GM23338 (cell line): ENCODE results near the gene RMC1. TPM values are rescaled to one million over a fixed set of nuclear protein-coding genes. Genes with fewer than 3 reads are reported as not detected.

Experiments used
- ATAC-seq: fragments of 200-7000 bp; cut with Tn5 transposase; 3 replicates; pipeline ENCODE4 v1.9.1; 2020
- DNase-seq: peaks from one replicate; pipeline ENCODE4 v3.0.0-alpha.2; 2015; ENCODE audit warnings: low spot score
- H2AFZ ChIP-seq: fragments of 200-600 bp; sonication (generic); 2 replicates; pipeline ENCODE4 v1.8.0; 2016; ENCODE audit warnings: antibody characterized with exemption, mild to moderate bottlenecking, moderate library complexity
- H3F3A ChIP-seq: fragments of 200-600 bp; sonication (generic); replicated peaks from 2 replicates; pipeline ENCODE4 v1.8.0; 2017; ENCODE audit warnings: antibody characterized with exemption, mixed run types, low read depth
- H3K27ac ChIP-seq: fragments of 200-600 bp; sonication (generic); 2 replicates; pipeline ENCODE4 v1.6.1; 2016; ENCODE audit warnings: low read depth
- H3K27me3 ChIP-seq: fragments of 200-600 bp; sonication (generic); 2 replicates; pipeline ENCODE4 v1.8.0; 2016; ENCODE audit warnings: mild to moderate bottlenecking, mixed run types, moderate library complexity; ENCODE audit not compliant: insufficient read depth
- H3K36me3 ChIP-seq: fragments of 200-600 bp; sonication (generic); 2 replicates; pipeline ENCODE4 v1.8.0; 2016; ENCODE audit warnings: mild to moderate bottlenecking; ENCODE audit not compliant: insufficient read depth
- H3K4me1 ChIP-seq: fragments of 200-600 bp; sonication (generic); 2 replicates; pipeline ENCODE4 v1.8.0; 2016; ENCODE audit warnings: mild to moderate bottlenecking, moderate library complexity; ENCODE audit not compliant: insufficient read depth
- H3K4me2 ChIP-seq: fragments of 200-600 bp; sonication (generic); 2 replicates; pipeline ENCODE4 v1.7.1; 2017; ENCODE audit warnings: mixed run types
- H3K4me3 ChIP-seq: fragments of 200-600 bp; sonication (generic); 2 replicates; pipeline ENCODE4 v1.6.1; 2016; ENCODE audit warnings: mixed run types
- H3K79me2 ChIP-seq: fragments of 200-600 bp; sonication (generic); replicated peaks from 2 replicates; pipeline ENCODE4 v1.8.0; 2017; ENCODE audit warnings: mild to moderate bottlenecking; ENCODE audit not compliant: insufficient read depth
- H3K9me2 ChIP-seq: fragments of 200-600 bp; sonication (generic); 2 replicates; pipeline ENCODE4 v1.8.0; 2017; ENCODE audit not compliant: insufficient read depth
- H4K20me1 ChIP-seq: fragments of 200-600 bp; sonication (generic); replicated peaks from 2 replicates; pipeline ENCODE4 v1.8.0; 2017; ENCODE audit warnings: mild to moderate bottlenecking; ENCODE audit not compliant: insufficient read depth
- H3K27ac Mint-ChIP-seq: 2 replicates; pipeline ENCODE4 v1.8.0; 2020; ENCODE audit warnings: inconsistent platforms, mild to moderate bottlenecking, moderate library complexity, mixed read lengths
- H3K27me3 Mint-ChIP-seq: 3 replicates; pipeline ENCODE4 v1.8.0; 2022; ENCODE audit warnings: low read depth, mild to moderate bottlenecking, moderate library complexity, mixed read lengths, inconsistent platforms; ENCODE audit not compliant: insufficient read depth, poor library complexity
- H3K36me3 Mint-ChIP-seq: 3 replicates; pipeline ENCODE4 v1.8.0; 2021; ENCODE audit warnings: low read depth, mild to moderate bottlenecking, inconsistent platforms, moderate library complexity, mixed read lengths
- H3K4me1 Mint-ChIP-seq: 3 replicates; pipeline ENCODE4 v1.8.0; 2020; ENCODE audit warnings: mild to moderate bottlenecking, inconsistent platforms, mixed read lengths
- H3K4me3 Mint-ChIP-seq: 3 replicates; pipeline ENCODE4 v1.8.0; 2021; ENCODE audit warnings: moderate library complexity, mild to moderate bottlenecking, inconsistent platforms, mixed read lengths
- H3K9me3 Mint-ChIP-seq: 3 replicates; pipeline ENCODE4 v1.8.0; 2020; ENCODE audit warnings: moderate library complexity, mild to moderate bottlenecking, inconsistent platforms, mixed read lengths
- CREB1 ChIP-seq: fragments of 250-450 bp; sonication (Bioruptor Pico); IDR thresholded peaks from 2 replicates; pipeline ENCODE4 v1.5.0; 2020; ENCODE audit warnings: low read depth, mild to moderate bottlenecking, moderate library complexity
- ETS1 ChIP-seq: IDR thresholded peaks from 2 replicates; pipeline ENCODE4 v1.6.1; 2016; ENCODE audit warnings: antibody characterized with exemption
- EZH2 ChIP-seq: fragments of 200-600 bp; sonication (generic); IDR thresholded peaks from one replicate; pipeline ENCODE4 v1.8.0; 2017; ENCODE audit warnings: antibody characterized with exemption, mild to moderate bottlenecking, low read depth; ENCODE audit not compliant: unreplicated experiment
- EZH2phosphoT487 ChIP-seq: fragments of 200-600 bp; sonication (generic); IDR thresholded peaks from one replicate; pipeline ENCODE4 v1.8.1; 2018; ENCODE audit warnings: antibody characterized with exemption; ENCODE audit not compliant: unreplicated experiment
- JUNB ChIP-seq: IDR thresholded peaks from one replicate; pipeline ENCODE4 v1.6.1; 2016; ENCODE audit warnings: antibody characterized with exemption; ENCODE audit not compliant: unreplicated experiment
- NANOG ChIP-seq: IDR thresholded peaks from 2 replicates; pipeline ENCODE4 v1.6.1; 2016; ENCODE audit warnings: antibody characterized with exemption, borderline replicate concordance
- POLR2AphosphoS5 ChIP-seq: IDR thresholded peaks from 2 replicates; pipeline ENCODE4 v1.6.1; 2016; ENCODE audit warnings: antibody characterized with exemption, low read depth
- REST ChIP-seq: IDR thresholded peaks from one replicate; pipeline ENCODE4 v1.6.1; 2018; ENCODE audit warnings: antibody characterized with exemption; ENCODE audit not compliant: unreplicated experiment
- STAT1 ChIP-seq: IDR thresholded peaks from one replicate; pipeline ENCODE4 v1.6.1; 2016; ENCODE audit warnings: antibody characterized with exemption; ENCODE audit not compliant: unreplicated experiment
- ZNF114 ChIP-seq: fragments of 250-450 bp; sonication (Bioruptor Pico); IDR thresholded peaks from 2 replicates; pipeline ENCODE4 v1.5.0; 2020; ENCODE audit warnings: mild to moderate bottlenecking, moderate library complexity
- ZNF331 ChIP-seq: fragments of 250-450 bp; sonication (Bioruptor Pico); IDR thresholded peaks from 2 replicates; pipeline ENCODE4 v1.5.0; 2020; ENCODE audit warnings: low read depth, mild to moderate bottlenecking, moderate library complexity
- ZNF462 ChIP-seq: fragments of 250-450 bp; sonication (Bioruptor Pico); IDR thresholded peaks from 2 replicates; pipeline ENCODE4 v1.5.0; 2020; ENCODE audit warnings: mild to moderate bottlenecking, moderate library complexity
- polyA plus RNA-seq: library from polyadenylated mRNA; unstranded; fragments of >200 nt; fragmentation: Nextera tagmentation; extraction: Ambion mirVana; gene quantifications from 2 replicates; pipeline ENCODE4 v1.2.1, GENCODE V29; 2016
- total RNA-seq: library from RNA; depleted of rRNA; stranded (reverse); fragments of >200 nt; shearing (Covaris generic); gene quantifications from 2 replicates; pipeline ENCODE4 v1.2.3, GENCODE V29; 2014
- TF ChIP-seq, protein P1 (sequence below), 2 experiments: fragments of 200-600 bp in 1 of 2; sonication (generic) in 1 of 2; conservative IDR thresholded peaks; 2 replicates each; pipeline versions ENCODE4 v1.5.1 to v1.6.1; 2016 to 2017; ENCODE audit warnings: antibody characterized with exemption in 2 of 2, low read depth in 2 of 2, mild to moderate bottlenecking in 2 of 2, moderate library complexity in 1 of 2

Gene RMC1
- total and polyA plus RNA-seq, 2 experiments from 2014 or later = 18.9 to 24.6 TPM

DNA sequence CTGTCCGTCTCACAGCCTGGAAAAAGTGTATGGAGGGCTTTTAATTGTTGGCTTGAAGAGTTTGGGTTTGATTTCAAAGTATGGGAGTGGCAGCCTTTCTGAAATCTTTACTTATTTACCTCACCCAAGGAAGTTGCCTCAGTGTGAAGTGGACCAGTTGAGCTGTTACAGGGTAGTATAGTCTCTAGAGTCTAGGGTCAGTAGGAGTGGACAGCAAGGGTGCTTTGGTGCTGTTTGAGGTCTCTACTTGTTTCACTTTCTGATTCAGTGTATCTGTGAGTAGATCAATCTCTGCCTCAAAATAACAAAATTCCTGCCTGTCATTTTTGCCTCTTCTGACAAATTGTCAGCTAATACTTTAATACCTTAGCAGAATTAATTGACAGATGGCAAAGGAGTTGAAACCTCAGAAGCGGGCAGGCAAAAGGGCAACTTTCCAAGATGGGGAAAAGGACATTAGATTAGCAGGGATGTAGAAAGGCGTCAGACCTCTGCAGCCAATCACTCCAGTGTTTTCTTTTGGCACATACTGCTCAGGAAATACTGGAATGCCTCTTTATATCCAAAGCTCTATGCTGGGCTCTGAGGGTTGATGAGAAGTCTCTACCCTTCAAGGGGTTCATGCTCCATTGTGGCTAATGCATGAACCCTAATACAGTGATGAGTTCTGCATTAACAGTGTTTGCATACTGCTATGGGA is 44.3 kb upstream of the RMC1 start:
- no peaks in the 10 kb centered on the region for H3K27me3 ChIP-seq
- H3K4me3 Mint-ChIP-seq = no peak overlapping the region
- no peak overlapping the region for H3K4me3 ChIP-seq
- H3K4me1 Mint-ChIP-seq = peaks cover 5% of the 10 kb centered on the region
- DNase-seq (no peak), ATAC-seq (no peak)
- H3K79me2 ChIP-seq = peaks cover 75% of the 10 kb centered on the region
- H3K36me3 Mint-ChIP-seq = peaks cover 12% of the 10 kb centered on the region
- peaks cover 11% of the 10 kb centered on the region for H4K20me1 ChIP-seq
- no peaks in the 10 kb centered on the region; the same call in 1 of the 2 replicates for H3K36me3 ChIP-seq
- H3K27ac Mint-ChIP-seq = no peak overlapping the region
- 0 out of 2 replicates have a peak, but pooled peaks cover 5% of the 10 kb centered on the region for H3K4me1 ChIP-seq
- H2AFZ ChIP-seq = no peak overlapping the region
- H3K27me3 Mint-ChIP-seq = no peaks in the 10 kb centered on the region
- no peaks in the 10 kb centered on the region for H3K9me3 Mint-ChIP-seq
- H3K4me2 ChIP-seq = no peak overlapping the region
- H3K9me2 ChIP-seq = no peaks in the 10 kb centered on the region
- TF ChIP-seq EZH2 (no peak), EZH2phosphoT487 (no peak), ETS1 (no peak), POLR2AphosphoS5 (no peak), REST (no peak), ZNF462 (CRISPR knock-in tag) (no peak), ZNF114 (CRISPR knock-in tag) (no peak), NANOG (no peak), CREB1 (CRISPR knock-in tag) (no peak), ZNF331 (CRISPR knock-in tag) (no peak), STAT1 (no peak), JUNB (no peak)
- TF ChIP-seq, protein P1, sequence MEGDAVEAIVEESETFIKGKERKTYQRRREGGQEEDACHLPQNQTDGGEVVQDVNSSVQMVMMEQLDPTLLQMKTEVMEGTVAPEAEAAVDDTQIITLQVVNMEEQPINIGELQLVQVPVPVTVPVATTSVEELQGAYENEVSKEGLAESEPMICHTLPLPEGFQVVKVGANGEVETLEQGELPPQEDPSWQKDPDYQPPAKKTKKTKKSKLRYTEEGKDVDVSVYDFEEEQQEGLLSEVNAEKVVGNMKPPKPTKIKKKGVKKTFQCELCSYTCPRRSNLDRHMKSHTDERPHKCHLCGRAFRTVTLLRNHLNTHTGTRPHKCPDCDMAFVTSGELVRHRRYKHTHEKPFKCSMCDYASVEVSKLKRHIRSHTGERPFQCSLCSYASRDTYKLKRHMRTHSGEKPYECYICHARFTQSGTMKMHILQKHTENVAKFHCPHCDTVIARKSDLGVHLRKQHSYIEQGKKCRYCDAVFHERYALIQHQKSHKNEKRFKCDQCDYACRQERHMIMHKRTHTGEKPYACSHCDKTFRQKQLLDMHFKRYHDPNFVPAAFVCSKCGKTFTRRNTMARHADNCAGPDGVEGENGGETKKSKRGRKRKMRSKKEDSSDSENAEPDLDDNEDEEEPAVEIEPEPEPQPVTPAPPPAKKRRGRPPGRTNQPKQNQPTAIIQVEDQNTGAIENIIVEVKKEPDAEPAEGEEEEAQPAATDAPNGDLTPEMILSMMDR (conservative IDR thresholded peaks at IDR 0.05; ENCODE audit: low read depth in 2 of 2) = no peak
- H3F3A ChIP-seq = no peaks in the 10 kb centered on the region
- H3K27ac ChIP-seq = no peak overlapping the region
